IPS-18c (cell line): ENCODE results near the gene ZW10.
"Not testable (repeated sequence)": the region's sequence is repeated elsewhere in the genome, so short reads cannot be mapped to it uniquely, and the experiment has no call there.

Source experiments
- H3K4me3 ChIP-seq: 2 replicates; pipeline ENCODE4 v1.7.0; 2013; ENCODE audit warnings: low read depth, mild to moderate bottlenecking, low read length, moderate library complexity; ENCODE audit not compliant: insufficient read depth
- H3K9me3 ChIP-seq: one replicate; pipeline ENCODE4 v1.6.1; 2013; ENCODE audit warnings: mild to moderate bottlenecking, low read length, moderate library complexity; ENCODE audit not compliant: control insufficient read depth, insufficient read depth

The ZW10 gene

GRCh38 chr11:113773416-113774173 lies at the start of gene ZW10:
ZW10 (minus strand) TSS chr11:113773692; CDS start chr11:113773666, 26 bp downstream.
- peak within 1 kb of the TSS; percentile 99 for H3K4me3 ChIP-seq

GRCh38 chr11:113818426-113818825 lies 44.9 kb upstream of the ZW10 start:
- Histone ChIP-seq H3K9me3 (peaks cover 2% of the 10 kb centered on the region), H3K4me3 (no peak overlapping the region)

More at GRCh38 chr11:113773416-113774173, at the start of gene ZW10:
- no peaks in the 10 kb centered on the region for H3K9me3 ChIP-seq

- peaks cover under 1% of the 10 kb centered on the region for H3K9me3 ChIP-seq
- H3K4me3 ChIP-seq: no peak overlapping the region
These were observed 44.1 kb upstream of the ZW10 start for GRCh38 chr11:113817626-113818025.

GRCh38 chr11:113817162-113817561 lies 43.7 kb upstream of the ZW10 start:
- Histone ChIP-seq H3K9me3 (no peaks in the 10 kb centered on the region), H3K4me3 (no peak overlapping the region)

- Histone ChIP-seq H3K4me3 (no peak overlapping the region), H3K9me3 (no peaks in the 10 kb centered on the region)
These were observed 40.7 kb upstream of the ZW10 start for GRCh38 chr11:113814181-113814580.

- no peak overlapping the region for H3K4me3 ChIP-seq
- no peaks in the 10 kb centered on the region for H3K9me3 ChIP-seq
These were observed 35.4 kb upstream of the ZW10 start for GRCh38 chr11:113808931-113809330.

- Histone ChIP-seq H3K4me3 (no peak overlapping the region), H3K9me3 (no peaks in the 10 kb centered on the region)
These were observed 32.9 kb upstream of the ZW10 start for GRCh38 chr11:113806406-113806805.

- Histone ChIP-seq H3K4me3 (no peak overlapping the region), H3K9me3 (no peaks in the 10 kb centered on the region)
These were observed 32.1 kb upstream of the ZW10 start for GRCh38 chr11:113805640-113806039.

GRCh38 chr11:113802621-113803020 lies 29.1 kb upstream of the ZW10 start:
- H3K9me3 ChIP-seq: no peaks in the 10 kb centered on the region
- no peak overlapping the region for H3K4me3 ChIP-seq

GRCh38 chr11:113796663-113797259 lies 23.3 kb upstream of the ZW10 start:
- H3K4me3 ChIP-seq: no peak overlapping the region
- H3K9me3 ChIP-seq: no peaks in the 10 kb centered on the region

GRCh38 chr11:113789675-113790320 lies 16.3 kb upstream of the ZW10 start:
- Histone ChIP-seq H3K4me3 (no peak overlapping the region), H3K9me3 (no peaks in the 10 kb centered on the region)

- not testable (repeated sequence) for H3K9me3 ChIP-seq, H3K4me3 ChIP-seq
These were observed 15.5 kb upstream of the ZW10 start for GRCh38 chr11:113789016-113789415.

- H3K9me3 ChIP-seq: no peaks in the 10 kb centered on the region
- H3K4me3 ChIP-seq: no peak overlapping the region
These were observed 8.6 kb upstream of the ZW10 start for GRCh38 chr11:113782134-113782533.

- Histone ChIP-seq H3K4me3 (no peak overlapping the region), H3K9me3 (no peaks in the 10 kb centered on the region)
These were observed 8.2 kb upstream of the ZW10 start for GRCh38 chr11:113781682-113782081.

GRCh38 chr11:113779496-113779895 lies 6.0 kb upstream of the ZW10 start, which contains the start of gene CLDN25:
CLDN25 (plus strand) TSS chr11:113779796; CDS start chr11:113779796, 0 bp downstream.
- Histone ChIP-seq H3K4me3 (no peak within 1 kb of the TSS), H3K9me3 (no peaks in the 10 kb centered on the region)

GRCh38 chr11:113778111-113778910 lies 4.8 kb upstream of the ZW10 start:
- H3K4me3 ChIP-seq: no peak overlapping the region
- H3K9me3 ChIP-seq: no peaks in the 10 kb centered on the region

- Histone ChIP-seq H3K9me3 (no peaks in the 10 kb centered on the region), H3K4me3 (peak overlapping the region; percentile 99; the same call in 1 of the 2 replicates)
These were observed 647 bp upstream of the ZW10 start for GRCh38 chr11:113774174-113774503.
